HepG2 (cell line): Measurements from ENCODE around the gene MTX1. TPM values are rescaled to one million over a fixed set of nuclear protein-coding genes. Genes with fewer than 3 reads are reported as not detected.

Experiments used
- AGO2 ChIP-seq: fragments of 200-400 bp; formaldehyde crosslinking; optimal IDR thresholded peaks from 2 replicates; pipeline ENCODE3; 2017; ENCODE audit warnings: mild to moderate bottlenecking, low read depth, low read length, moderate library complexity
- DDIT3 ChIP-seq: sonication (generic); formaldehyde crosslinking; IDR thresholded peaks from 2 replicates; pipeline ENCODE4 v1.4.0; 2020; ENCODE audit warnings: mild to moderate bottlenecking, missing genetic modification reagents
- KIAA2018 ChIP-seq: sonication (generic); formaldehyde crosslinking; IDR thresholded peaks from 2 replicates; pipeline ENCODE4 v1.5.0; 2020; ENCODE audit warnings: mild to moderate bottlenecking, missing genetic modification reagents, borderline replicate concordance
- PAF1 ChIP-seq: IDR thresholded peaks from 2 replicates; pipeline ENCODE4 v1.6.1; 2016; ENCODE audit warnings: missing genetic modification reagents, missing compliant biosample characterization
- THAP11 ChIP-seq: IDR thresholded peaks from 2 replicates; pipeline ENCODE4 v1.6.1; 2016; ENCODE audit warnings: missing biosample characterization, missing genetic modification reagents
- ZFP62 ChIP-seq: sonication (generic); formaldehyde crosslinking; IDR thresholded peaks from 2 replicates; pipeline ENCODE4 v1.4.0; 2020; ENCODE audit warnings: missing genetic modification reagents
- ZFP90 ChIP-seq: sonication (generic); formaldehyde crosslinking; IDR thresholded peaks from 2 replicates; pipeline ENCODE4 v1.8.0; 2022; ENCODE audit warnings: missing genetic modification reagents, mild to moderate bottlenecking, inconsistent platforms, borderline replicate concordance
- ZNF3 ChIP-seq: IDR thresholded peaks from 2 replicates; pipeline ENCODE4 v1.7.0; 2017; ENCODE audit warnings: inconsistent platforms
- ZNF350 ChIP-seq: sonication (generic); formaldehyde crosslinking; IDR thresholded peaks from 2 replicates; pipeline ENCODE4 v1.4.0; 2020; ENCODE audit warnings: mild to moderate bottlenecking, low read depth, missing genetic modification reagents, borderline replicate concordance
- ZNF646 ChIP-seq: sonication (generic); formaldehyde crosslinking; IDR thresholded peaks from 2 replicates; pipeline ENCODE4 v1.9.0; 2021; ENCODE audit warnings: mild to moderate bottlenecking, missing genetic modification reagents
- ZNF660 ChIP-seq: sonication (generic); formaldehyde crosslinking; IDR thresholded peaks from 2 replicates; pipeline ENCODE4 v1.5.1; 2020; ENCODE audit warnings: mild to moderate bottlenecking, low read depth, missing genetic modification reagents, borderline replicate concordance
- ZSCAN12 ChIP-seq: sonication (generic); formaldehyde crosslinking; IDR thresholded peaks from 2 replicates; pipeline ENCODE4 v1.9.0; 2021; ENCODE audit warnings: mild to moderate bottlenecking, missing genetic modification reagents
- ZSCAN21 ChIP-seq: sonication (generic); formaldehyde crosslinking; IDR thresholded peaks from 2 replicates; pipeline ENCODE4 v1.8.0; 2022; ENCODE audit warnings: mild to moderate bottlenecking, missing genetic modification reagents, moderate library complexity, borderline replicate concordance
- ZSCAN9 ChIP-seq: IDR thresholded peaks from 2 replicates; pipeline ENCODE4 v1.6.1; 2016; ENCODE audit warnings: borderline replicate concordance
- polyA plus RNA-seq, 8 experiments: library from polyadenylated mRNA; depleted of rRNA in 3 of 8; stranded (reverse) in 7 of 8; unstranded in 1 of 8; fragments of >200 nt; fragmentation: Illumina TruSeq in 4 of 8; extraction: Trizol in 4 of 8; gene quantifications; 2 replicates each; pipeline versions ENCODE4 v1.2.1 to v1.2.3, GENCODE V29; 2011 to 2016; ENCODE audit warnings: low read depth in 4 of 8, missing spikeins in 1 of 8, mixed read lengths in 1 of 8; ENCODE audit not compliant: insufficient read depth in 1 of 8
- total RNA-seq, 5 experiments: library from RNA; depleted of rRNA; stranded (reverse); fragments of >200 nt; fragmentation: Illumina TruSeq; extraction: Trizol; gene quantifications; 2 replicates each; pipeline ENCODE4 v1.2.3, GENCODE V29; 2016; ENCODE audit warnings: low read depth in 1 of 5

MTX1 gene
- total and polyA plus RNA-seq, 2 of the 13 experiments (the other 11 are each of a cell fraction or from before 2014, with no cell fraction given): 64.5 to 72.6 TPM

- TF ChIP-seq PAF1 (CRISPR knock-in tag) (no peak), ZNF646 (CRISPR knock-in tag) (no peak), DDIT3 (no peak), ZSCAN21 (no peak), ZNF660 (no peak), ZNF350 (CRISPR knock-in tag) (peak; percentile 57; the same call in 1 of the 2 replicates), ZSCAN12 (CRISPR knock-in tag) (no peak), ZFP62 (no peak), ZSCAN9 (0 out of 2 replicates have a peak, but pooled peaks have one; percentile 39), AGO2 (peak; percentile 55), KIAA2018 (CRISPR knock-in tag) (no peak), ZNF3 (no peak), ZFP90 (CRISPR knock-in tag) (peak; percentile 77; the same call in 1 of the 2 replicates), THAP11 (CRISPR knock-in tag) (peak; percentile 99)
These were observed 46.9 kb downstream of the MTX1 start, which contains the start of gene ENTREP3 (continued) for GRCh38 chr1:155255243-155256007.
